Right lobe of liver (tissue), 6 donors: ENCODE results near the gene SEPTIN2. TPM values are rescaled to one million over a fixed set of nuclear protein-coding genes. Genes with fewer than 3 reads are reported as not detected.
A peak's percentile ranks its signal among the peaks of the same experiment; 100 is the strongest.

ENCODE experiments used
- ATAC-seq, 4 donors: fragments of 200-7000 bp; cut with Tn5 transposase; one replicate each; pipeline ENCODE4 v1.9.1; 2020; ENCODE audit warnings: mild to moderate bottlenecking in 4 of 4, moderate library complexity in 4 of 4
- DNase-seq, 3 donors: peaks; one replicate each; pipeline ENCODE4 v3.0.0-alpha.2; 2020
- H3K27ac ChIP-seq, 3 donors: fragments of 200-600 bp; one replicate each; pipeline ENCODE4 v1.8.0; 2022
- H3K27me3 ChIP-seq, 2 donors: fragments of 200-600 bp; one replicate each; pipeline ENCODE4 v1.8.0; 2022
- H3K36me3 ChIP-seq, 4 donors: fragments of 200-600 bp; sonication (generic) in 1 of 4; one replicate each; pipeline versions ENCODE4 v1.5.1 to v1.8.0; 2017 to 2022; ENCODE audit warnings: control low read depth in 1 of 4
- H3K4me1 ChIP-seq, 4 donors: fragments of 200-600 bp; sonication (generic) in 1 of 4; one replicate each; pipeline versions ENCODE4 v1.5.1 to v1.8.0; 2017 to 2022; ENCODE audit warnings: control low read depth in 1 of 4
- H3K4me3 ChIP-seq, 3 donors: fragments of 200-600 bp; one replicate each; pipeline ENCODE4 v1.8.0; 2022
- H3K9me3 ChIP-seq, 4 donors: fragments of 200-600 bp; sonication (generic) in 1 of 4; one replicate each; pipeline versions ENCODE4 v1.5.1 to v1.8.0; 2017 to 2022; ENCODE audit warnings: control low read depth in 1 of 4
- CTCF ChIP-seq, 4 donors: fragments of 200-600 bp in 3 of 4; fragments of 450-650 bp in 1 of 4; IDR thresholded peaks; one replicate each; pipeline versions ENCODE4 v1.5.1 to v1.8.0; 2016 to 2022; ENCODE audit warnings: antibody characterized with exemption in 4 of 4, mild to moderate bottlenecking in 2 of 4
- POLR2A ChIP-seq: fragments of 450-650 bp; IDR thresholded peaks from one replicate; pipeline ENCODE4 v1.6.1; 2017; ENCODE audit warnings: antibody characterized with exemption, mild to moderate bottlenecking
- WGBS: methylation state at CpG from one replicate; pipeline ENCODE4 v1.1.6; 2018; ENCODE audit warnings: low coverage, low lambda C conversion rate; ENCODE audit not compliant: insufficient coverage; ENCODE audit errors: missing lambda C conversion rate; 5-methylcytosine and 5-hydroxymethylcytosine counted together
- intact Hi-C, 2 donors: fragments of 100-400 bp; cut with DNase I; formaldehyde crosslinking; loops; one replicate each; pipeline versions ENCODE4 v1.11.2 to v1.14.1; 2022
- total RNA-seq, 6 experiments: library from RNA; depleted of rRNA in 2 of 6; stranded (reverse); fragments of >200 nt in 2 of 6; fragmentation: NEBNext Ultra II Directional in 3 of 6; extraction: Animal tissue kit (Norgen Biotek cat#: 25700) in 3 of 6; gene quantifications; one replicate each; pipeline versions ENCODE4 v1.1.0 to v1.2.4, GENCODE V29; 2016 to 2023
- donor health status: DM: no; HTN: yes; CAD: no.
- donor health status: DM: no; HTN: no; CAD: no.
- donor health status: DM: no; HTN: no; CAD: no.
- donor health status: DM: no; HTN: yes; CAD: no.
- donor health status: DM: no; HTN: yes; CAD: no.

The SEPTIN2 gene
- total RNA-seq, 6 experiments from 2014 or later: 66.6 to 97.9 (median 86.2) TPM

DNA sequence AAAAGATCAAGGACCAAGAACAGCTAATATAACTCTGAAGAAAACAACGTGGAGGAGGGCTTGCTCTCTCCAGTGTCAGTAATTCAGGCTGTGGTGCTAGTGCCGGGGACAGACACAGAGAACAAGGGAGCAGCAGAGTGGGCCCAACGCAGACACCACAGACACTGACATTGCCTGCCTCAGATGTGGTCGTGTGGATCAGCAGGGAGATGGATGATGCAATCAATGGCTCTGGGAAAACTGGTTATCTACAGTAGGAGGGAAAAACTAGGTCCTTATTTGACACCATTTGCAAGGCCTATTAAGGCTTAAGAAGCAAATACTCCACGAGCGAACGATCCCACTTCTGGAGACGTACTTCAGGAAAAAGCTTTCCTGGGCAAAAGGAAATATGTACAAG lies 36.3 kb upstream of the SEPTIN2 start:
- DNase-seq (no peak), ATAC-seq (peak; percentile 36 to 55 (median 48))
- H3K4me1 ChIP-seq: peaks cover 0 to 17% (median 6%) of the 10 kb centered on the region in 4 donors
- 66% methylated on average over 8 of the region's 8 CpGs for WGBS
- no peak for TF ChIP-seq POLR2A
- H3K27ac ChIP-seq: no peak overlapping the region
- intact Hi-C loops: no loop called here
- no peaks in the 10 kb centered on the region for H3K9me3 ChIP-seq
- H3K36me3 ChIP-seq: no peaks in the 10 kb centered on the region
- no peaks in the 10 kb centered on the region for H3K27me3 ChIP-seq
- no peak overlapping the region for H3K4me3 ChIP-seq

DNA sequence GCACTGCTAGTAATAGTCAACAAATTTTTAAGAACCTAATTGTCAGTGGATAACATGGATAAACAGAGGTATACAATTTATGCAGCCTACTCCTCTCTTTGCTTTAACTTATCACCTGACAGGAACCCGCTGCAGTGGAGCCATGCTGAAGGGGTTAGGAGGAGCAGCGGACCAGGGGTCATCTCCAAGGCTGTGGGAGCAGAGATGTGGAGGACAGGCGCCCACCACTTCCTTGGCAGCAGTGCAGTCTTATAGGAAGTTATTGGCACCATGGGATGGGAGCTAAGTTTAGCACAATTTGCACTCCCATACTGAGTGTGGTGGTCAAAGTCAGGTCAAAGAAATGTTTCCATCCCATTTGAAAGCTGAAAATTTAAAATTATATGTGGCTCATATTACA lies 35.9 kb upstream of the SEPTIN2 start:
- Histone ChIP-seq H3K9me3 (no peaks in the 10 kb centered on the region), H3K36me3 (no peaks in the 10 kb centered on the region), H3K4me3 (no peak overlapping the region), H3K27ac (no peak overlapping the region), H3K27me3 (no peaks in the 10 kb centered on the region), H3K4me1 (peaks cover 0 to 20% (median 8%) of the 10 kb centered on the region in 4 donors)
- WGBS: 20% methylated on average over 1 of the region's 3 CpGs
- ATAC-seq: peak in 1 of 4 donors; percentile 33
- no peak for DNase-seq
- intact Hi-C loops: no loop called here
- TF ChIP-seq CTCF (IDR thresholded peaks at IDR 0.05) (no peak), POLR2A (no peak)

DNA sequence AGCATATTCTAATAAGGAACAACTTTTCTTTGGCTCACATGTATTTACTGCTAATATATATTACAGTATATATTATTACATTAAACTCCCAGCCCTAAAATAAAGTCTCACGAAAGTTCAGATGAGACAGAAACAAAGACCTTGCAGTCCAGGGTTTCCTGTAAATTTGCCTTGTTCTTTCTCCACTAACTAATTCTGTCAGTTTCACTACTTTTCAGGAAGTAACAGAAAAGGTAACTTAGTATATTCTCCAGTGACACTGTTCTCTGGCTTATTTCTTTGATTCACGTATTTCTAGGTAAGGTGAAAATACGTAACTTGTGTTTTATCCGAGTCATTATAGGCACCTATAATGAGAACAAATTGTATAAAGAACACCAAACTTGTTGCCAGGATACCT lies 35.4 kb upstream of the SEPTIN2 start:
- Histone ChIP-seq H3K9me3 (no peaks in the 10 kb centered on the region), H3K36me3 (no peaks in the 10 kb centered on the region), H3K27ac (no peak overlapping the region), H3K4me3 (no peak overlapping the region), H3K4me1 (peaks cover 0 to 24% (median 10%) of the 10 kb centered on the region in 4 donors), H3K27me3 (no peaks in the 10 kb centered on the region)
- WGBS: 83% methylated on average over 4 of the region's 4 CpGs
- intact Hi-C loops: no loop called here
- DNase-seq (no peak), ATAC-seq (no peak)
- TF ChIP-seq CTCF (IDR thresholded peaks at IDR 0.05) (no peak), POLR2A (no peak)

GRCh38 chr2:241282555-241282954 lies 33.2 kb upstream of the SEPTIN2 start:
- Histone ChIP-seq H3K4me3 (no peak overlapping the region), H3K9me3 (no peaks in the 10 kb centered on the region), H3K4me1 (peaks cover 0 to 29% (median 10%) of the 10 kb centered on the region in 4 donors), H3K36me3 (no peaks in the 10 kb centered on the region), H3K27ac (peak overlapping the region in 1 of 3 donors; percentile 2), H3K27me3 (no peaks in the 10 kb centered on the region)
- WGBS: 50% methylated on average over 5 of the region's 5 CpGs
- no peak for DNase-seq
- TF ChIP-seq POLR2A (no peak), CTCF (IDR thresholded peaks at IDR 0.05) (no peak)
- intact Hi-C loops: no loop called here
- ATAC-seq: no peak

DNA sequence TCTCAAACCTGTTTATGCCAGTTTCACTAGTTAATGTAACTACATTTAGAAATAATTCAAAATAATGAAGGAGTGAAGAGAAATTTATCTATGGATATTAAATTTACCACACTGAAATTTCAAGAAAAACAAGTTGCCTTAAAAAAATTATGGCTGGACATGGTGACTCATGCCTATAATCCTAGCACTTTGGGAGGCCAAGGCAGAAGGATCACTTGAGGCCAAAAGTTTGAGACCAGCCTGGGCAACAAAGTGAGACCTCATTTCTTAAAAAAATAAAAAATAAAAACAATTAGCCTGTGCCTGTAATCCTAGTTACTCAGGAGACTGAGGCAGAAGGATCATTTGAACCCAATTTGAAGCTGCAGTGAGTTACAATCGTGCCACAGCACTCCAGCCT lies 30.1 kb upstream of the SEPTIN2 start:
- WGBS: 67% methylated on average over 1 of the region's 1 CpG
- Histone ChIP-seq H3K36me3 (no peaks in the 10 kb centered on the region), H3K4me3 (no peak overlapping the region), H3K9me3 (no peaks in the 10 kb centered on the region), H3K27me3 (no peaks in the 10 kb centered on the region), H3K4me1 (peaks cover 0 to 26% (median 10%) of the 10 kb centered on the region in 4 donors), H3K27ac (peak overlapping the region in 2 of 3 donors; percentile 27 to 74)
- ATAC-seq (no peak), DNase-seq (no peak)
- TF ChIP-seq CTCF (IDR thresholded peaks at IDR 0.05) (no peak), POLR2A (no peak)
- intact Hi-C loops: no loop called here
